GM23338 (cell line): ENCODE measurements around the gene TBC1D7. TPM values are rescaled to one million over a fixed set of nuclear protein-coding genes. Genes with fewer than 3 reads are reported as not detected.

Experiments
- ATAC-seq: fragments of 200-7000 bp; cut with Tn5 transposase; 3 replicates; pipeline ENCODE4 v1.9.1; 2020
- DNase-seq: peaks from one replicate; pipeline ENCODE4 v3.0.0-alpha.2; 2015; ENCODE audit warnings: low spot score
- H2AFZ ChIP-seq: fragments of 200-600 bp; sonication (generic); 2 replicates; pipeline ENCODE4 v1.8.0; 2016; ENCODE audit warnings: antibody characterized with exemption, mild to moderate bottlenecking, moderate library complexity
- H3F3A ChIP-seq: fragments of 200-600 bp; sonication (generic); replicated peaks from 2 replicates; pipeline ENCODE4 v1.8.0; 2017; ENCODE audit warnings: antibody characterized with exemption, mixed run types, low read depth
- H3K27ac ChIP-seq: fragments of 200-600 bp; sonication (generic); 2 replicates; pipeline ENCODE4 v1.6.1; 2016; ENCODE audit warnings: low read depth
- H3K27me3 ChIP-seq: fragments of 200-600 bp; sonication (generic); 2 replicates; pipeline ENCODE4 v1.8.0; 2016; ENCODE audit warnings: mild to moderate bottlenecking, mixed run types, moderate library complexity; ENCODE audit not compliant: insufficient read depth
- H3K36me3 ChIP-seq: fragments of 200-600 bp; sonication (generic); 2 replicates; pipeline ENCODE4 v1.8.0; 2016; ENCODE audit warnings: mild to moderate bottlenecking; ENCODE audit not compliant: insufficient read depth
- H3K4me1 ChIP-seq: fragments of 200-600 bp; sonication (generic); 2 replicates; pipeline ENCODE4 v1.8.0; 2016; ENCODE audit warnings: mild to moderate bottlenecking, moderate library complexity; ENCODE audit not compliant: insufficient read depth
- H3K4me2 ChIP-seq: fragments of 200-600 bp; sonication (generic); 2 replicates; pipeline ENCODE4 v1.7.1; 2017; ENCODE audit warnings: mixed run types
- H3K4me3 ChIP-seq: fragments of 200-600 bp; sonication (generic); 2 replicates; pipeline ENCODE4 v1.6.1; 2016; ENCODE audit warnings: mixed run types
- H3K79me2 ChIP-seq: fragments of 200-600 bp; sonication (generic); replicated peaks from 2 replicates; pipeline ENCODE4 v1.8.0; 2017; ENCODE audit warnings: mild to moderate bottlenecking; ENCODE audit not compliant: insufficient read depth
- H3K9me2 ChIP-seq: fragments of 200-600 bp; sonication (generic); 2 replicates; pipeline ENCODE4 v1.8.0; 2017; ENCODE audit not compliant: insufficient read depth
- H4K20me1 ChIP-seq: fragments of 200-600 bp; sonication (generic); replicated peaks from 2 replicates; pipeline ENCODE4 v1.8.0; 2017; ENCODE audit warnings: mild to moderate bottlenecking; ENCODE audit not compliant: insufficient read depth
- H3K27ac Mint-ChIP-seq: 2 replicates; pipeline ENCODE4 v1.8.0; 2020; ENCODE audit warnings: inconsistent platforms, mild to moderate bottlenecking, moderate library complexity, mixed read lengths
- H3K27me3 Mint-ChIP-seq: 3 replicates; pipeline ENCODE4 v1.8.0; 2022; ENCODE audit warnings: low read depth, mild to moderate bottlenecking, moderate library complexity, mixed read lengths, inconsistent platforms; ENCODE audit not compliant: insufficient read depth, poor library complexity
- H3K36me3 Mint-ChIP-seq: 3 replicates; pipeline ENCODE4 v1.8.0; 2021; ENCODE audit warnings: low read depth, mild to moderate bottlenecking, inconsistent platforms, moderate library complexity, mixed read lengths
- H3K4me1 Mint-ChIP-seq: 3 replicates; pipeline ENCODE4 v1.8.0; 2020; ENCODE audit warnings: mild to moderate bottlenecking, inconsistent platforms, mixed read lengths
- H3K4me3 Mint-ChIP-seq: 3 replicates; pipeline ENCODE4 v1.8.0; 2021; ENCODE audit warnings: moderate library complexity, mild to moderate bottlenecking, inconsistent platforms, mixed read lengths
- H3K9me3 Mint-ChIP-seq: 3 replicates; pipeline ENCODE4 v1.8.0; 2020; ENCODE audit warnings: moderate library complexity, mild to moderate bottlenecking, inconsistent platforms, mixed read lengths
- EZH2 ChIP-seq: fragments of 200-600 bp; sonication (generic); IDR thresholded peaks from one replicate; pipeline ENCODE4 v1.8.0; 2017; ENCODE audit warnings: antibody characterized with exemption, mild to moderate bottlenecking, low read depth; ENCODE audit not compliant: unreplicated experiment
- EZH2phosphoT487 ChIP-seq: fragments of 200-600 bp; sonication (generic); IDR thresholded peaks from one replicate; pipeline ENCODE4 v1.8.1; 2018; ENCODE audit warnings: antibody characterized with exemption; ENCODE audit not compliant: unreplicated experiment
- JUNB ChIP-seq: IDR thresholded peaks from one replicate; pipeline ENCODE4 v1.6.1; 2016; ENCODE audit warnings: antibody characterized with exemption; ENCODE audit not compliant: unreplicated experiment
- NANOG ChIP-seq: IDR thresholded peaks from 2 replicates; pipeline ENCODE4 v1.6.1; 2016; ENCODE audit warnings: antibody characterized with exemption, borderline replicate concordance
- POLR2AphosphoS5 ChIP-seq: IDR thresholded peaks from 2 replicates; pipeline ENCODE4 v1.6.1; 2016; ENCODE audit warnings: antibody characterized with exemption, low read depth
- ZNF114 ChIP-seq: fragments of 250-450 bp; sonication (Bioruptor Pico); IDR thresholded peaks from 2 replicates; pipeline ENCODE4 v1.5.0; 2020; ENCODE audit warnings: mild to moderate bottlenecking, moderate library complexity
- ZNF331 ChIP-seq: fragments of 250-450 bp; sonication (Bioruptor Pico); IDR thresholded peaks from 2 replicates; pipeline ENCODE4 v1.5.0; 2020; ENCODE audit warnings: low read depth, mild to moderate bottlenecking, moderate library complexity
- polyA plus RNA-seq: library from polyadenylated mRNA; unstranded; fragments of >200 nt; fragmentation: Nextera tagmentation; extraction: Ambion mirVana; gene quantifications from 2 replicates; pipeline ENCODE4 v1.2.1, GENCODE V29; 2016
- total RNA-seq: library from RNA; depleted of rRNA; stranded (reverse); fragments of >200 nt; shearing (Covaris generic); gene quantifications from 2 replicates; pipeline ENCODE4 v1.2.3, GENCODE V29; 2014
- TF ChIP-seq, protein P1 (sequence below): IDR thresholded peaks from one replicate; pipeline ENCODE4 v1.6.1; 2018; ENCODE audit warnings: antibody characterized with exemption; ENCODE audit not compliant: unreplicated experiment
- TF ChIP-seq, protein P2 (sequence below), 2 experiments: fragments of 200-600 bp in 1 of 2; sonication (generic) in 1 of 2; conservative IDR thresholded peaks; 2 replicates each; pipeline versions ENCODE4 v1.5.1 to v1.6.1; 2016 to 2017; ENCODE audit warnings: antibody characterized with exemption in 2 of 2, low read depth in 2 of 2, mild to moderate bottlenecking in 2 of 2, moderate library complexity in 1 of 2
- TF ChIP-seq, protein P3 (sequence below): IDR thresholded peaks from 2 replicates; pipeline ENCODE4 v1.6.1; 2016; ENCODE audit warnings: antibody characterized with exemption

The TBC1D7 gene
- total and polyA plus RNA-seq, 2 experiments from 2014 or later = 62.0 to 70.4 TPM

DNA sequence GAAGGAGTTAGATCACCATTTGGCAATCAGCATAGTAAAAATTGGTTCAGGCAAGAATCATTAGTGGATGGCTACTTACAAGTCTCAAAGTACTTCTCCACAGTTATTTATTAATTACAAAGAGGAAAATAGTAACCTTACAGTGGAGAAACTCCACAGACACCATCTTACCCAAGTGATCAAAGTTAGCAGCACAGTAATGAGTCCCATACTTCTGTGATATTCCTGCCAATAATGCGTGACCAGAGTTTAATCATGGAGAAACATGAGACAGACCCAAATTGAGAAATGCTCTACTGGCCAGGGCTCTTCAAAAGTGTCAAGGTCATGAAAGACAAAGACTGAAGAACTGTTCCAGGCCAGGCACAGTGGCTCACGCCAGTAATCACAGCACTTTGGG is 9.5 kb downstream of the TBC1D7 start (continued):
- TF ChIP-seq, protein P1, sequence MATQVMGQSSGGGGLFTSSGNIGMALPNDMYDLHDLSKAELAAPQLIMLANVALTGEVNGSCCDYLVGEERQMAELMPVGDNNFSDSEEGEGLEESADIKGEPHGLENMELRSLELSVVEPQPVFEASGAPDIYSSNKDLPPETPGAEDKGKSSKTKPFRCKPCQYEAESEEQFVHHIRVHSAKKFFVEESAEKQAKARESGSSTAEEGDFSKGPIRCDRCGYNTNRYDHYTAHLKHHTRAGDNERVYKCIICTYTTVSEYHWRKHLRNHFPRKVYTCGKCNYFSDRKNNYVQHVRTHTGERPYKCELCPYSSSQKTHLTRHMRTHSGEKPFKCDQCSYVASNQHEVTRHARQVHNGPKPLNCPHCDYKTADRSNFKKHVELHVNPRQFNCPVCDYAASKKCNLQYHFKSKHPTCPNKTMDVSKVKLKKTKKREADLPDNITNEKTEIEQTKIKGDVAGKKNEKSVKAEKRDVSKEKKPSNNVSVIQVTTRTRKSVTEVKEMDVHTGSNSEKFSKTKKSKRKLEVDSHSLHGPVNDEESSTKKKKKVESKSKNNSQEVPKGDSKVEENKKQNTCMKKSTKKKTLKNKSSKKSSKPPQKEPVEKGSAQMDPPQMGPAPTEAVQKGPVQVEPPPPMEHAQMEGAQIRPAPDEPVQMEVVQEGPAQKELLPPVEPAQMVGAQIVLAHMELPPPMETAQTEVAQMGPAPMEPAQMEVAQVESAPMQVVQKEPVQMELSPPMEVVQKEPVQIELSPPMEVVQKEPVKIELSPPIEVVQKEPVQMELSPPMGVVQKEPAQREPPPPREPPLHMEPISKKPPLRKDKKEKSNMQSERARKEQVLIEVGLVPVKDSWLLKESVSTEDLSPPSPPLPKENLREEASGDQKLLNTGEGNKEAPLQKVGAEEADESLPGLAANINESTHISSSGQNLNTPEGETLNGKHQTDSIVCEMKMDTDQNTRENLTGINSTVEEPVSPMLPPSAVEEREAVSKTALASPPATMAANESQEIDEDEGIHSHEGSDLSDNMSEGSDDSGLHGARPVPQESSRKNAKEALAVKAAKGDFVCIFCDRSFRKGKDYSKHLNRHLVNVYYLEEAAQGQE = no peak
- TF ChIP-seq EZH2phosphoT487 = no peak
- no peak for TF ChIP-seq JUNB
- TF ChIP-seq NANOG = no peak
- no peak for TF ChIP-seq ZNF331 (CRISPR knock-in tag)

DNA sequence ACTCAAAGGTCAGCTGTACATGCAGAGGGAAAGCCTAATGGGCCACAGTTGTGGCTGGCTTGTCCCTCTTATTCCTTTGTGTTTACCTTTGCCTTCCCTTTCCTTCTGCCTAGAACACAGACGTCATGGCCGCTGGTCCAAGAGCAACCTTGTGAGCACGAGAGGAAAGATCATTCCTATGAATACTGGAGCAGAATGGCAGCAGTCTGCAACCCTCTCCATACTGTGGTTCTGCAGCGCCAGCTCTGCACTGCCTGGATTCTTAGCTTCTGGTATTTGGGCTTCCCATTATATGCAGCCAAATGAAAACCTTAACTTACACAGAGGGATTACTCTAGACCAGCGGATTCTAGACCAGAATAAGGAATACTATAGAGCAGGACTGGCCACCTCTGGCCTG is 12.4 kb downstream of the TBC1D7 start:
- no peaks in the 10 kb centered on the region for H3K27me3 Mint-ChIP-seq
- H3K36me3 Mint-ChIP-seq = peaks cover 74% of the 10 kb centered on the region
- Histone ChIP-seq H3K36me3 (peaks cover 63% of the 10 kb centered on the region), H3F3A (no peaks in the 10 kb centered on the region), H3K4me2 (no peak overlapping the region), H3K79me2 (no peaks in the 10 kb centered on the region), H3K4me1 (no peaks in the 10 kb centered on the region), H3K9me2 (no peaks in the 10 kb centered on the region), H3K27me3 (no peaks in the 10 kb centered on the region), H3K27ac (no peak overlapping the region), H4K20me1 (0 out of 2 replicates have a peak, but pooled peaks cover 4% of the 10 kb centered on the region), H3K4me3 (no peak overlapping the region), H2AFZ (no peak overlapping the region)
- ATAC-seq (no peak), DNase-seq (no peak)
- no peaks in the 10 kb centered on the region for H3K4me1 Mint-ChIP-seq
- H3K9me3 Mint-ChIP-seq = no peaks in the 10 kb centered on the region
- H3K4me3 Mint-ChIP-seq = no peak overlapping the region
- no peak overlapping the region for H3K27ac Mint-ChIP-seq
- TF ChIP-seq ZNF114 (CRISPR knock-in tag) (no peak), NANOG (no peak), EZH2 (no peak), POLR2AphosphoS5 (no peak), JUNB (no peak), EZH2phosphoT487 (no peak), ZNF331 (CRISPR knock-in tag) (no peak)
- TF ChIP-seq, protein P2, sequence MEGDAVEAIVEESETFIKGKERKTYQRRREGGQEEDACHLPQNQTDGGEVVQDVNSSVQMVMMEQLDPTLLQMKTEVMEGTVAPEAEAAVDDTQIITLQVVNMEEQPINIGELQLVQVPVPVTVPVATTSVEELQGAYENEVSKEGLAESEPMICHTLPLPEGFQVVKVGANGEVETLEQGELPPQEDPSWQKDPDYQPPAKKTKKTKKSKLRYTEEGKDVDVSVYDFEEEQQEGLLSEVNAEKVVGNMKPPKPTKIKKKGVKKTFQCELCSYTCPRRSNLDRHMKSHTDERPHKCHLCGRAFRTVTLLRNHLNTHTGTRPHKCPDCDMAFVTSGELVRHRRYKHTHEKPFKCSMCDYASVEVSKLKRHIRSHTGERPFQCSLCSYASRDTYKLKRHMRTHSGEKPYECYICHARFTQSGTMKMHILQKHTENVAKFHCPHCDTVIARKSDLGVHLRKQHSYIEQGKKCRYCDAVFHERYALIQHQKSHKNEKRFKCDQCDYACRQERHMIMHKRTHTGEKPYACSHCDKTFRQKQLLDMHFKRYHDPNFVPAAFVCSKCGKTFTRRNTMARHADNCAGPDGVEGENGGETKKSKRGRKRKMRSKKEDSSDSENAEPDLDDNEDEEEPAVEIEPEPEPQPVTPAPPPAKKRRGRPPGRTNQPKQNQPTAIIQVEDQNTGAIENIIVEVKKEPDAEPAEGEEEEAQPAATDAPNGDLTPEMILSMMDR (conservative IDR thresholded peaks at IDR 0.05; ENCODE audit: low read depth in 2 of 2) = no peak
- TF ChIP-seq, protein P1 = no peak
- TF ChIP-seq, protein P3, sequence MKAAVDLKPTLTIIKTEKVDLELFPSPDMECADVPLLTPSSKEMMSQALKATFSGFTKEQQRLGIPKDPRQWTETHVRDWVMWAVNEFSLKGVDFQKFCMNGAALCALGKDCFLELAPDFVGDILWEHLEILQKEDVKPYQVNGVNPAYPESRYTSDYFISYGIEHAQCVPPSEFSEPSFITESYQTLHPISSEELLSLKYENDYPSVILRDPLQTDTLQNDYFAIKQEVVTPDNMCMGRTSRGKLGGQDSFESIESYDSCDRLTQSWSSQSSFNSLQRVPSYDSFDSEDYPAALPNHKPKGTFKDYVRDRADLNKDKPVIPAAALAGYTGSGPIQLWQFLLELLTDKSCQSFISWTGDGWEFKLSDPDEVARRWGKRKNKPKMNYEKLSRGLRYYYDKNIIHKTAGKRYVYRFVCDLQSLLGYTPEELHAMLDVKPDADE = no peak
